HG03457 (cell line): ENCODE results near the gene GPR176.
"Not testable (repeated sequence)": the region's sequence is repeated elsewhere in the genome, so short reads cannot be mapped to it uniquely, and the experiment has no call there.

Experiments
- ATAC-seq: cut with Tn5 transposase; IDR thresholded peaks from one replicate; pipeline ENCODE4 v1.9.1; 2021; ENCODE audit warnings: moderate number of reproducible peaks; ENCODE audit not compliant: unreplicated experiment

GPR176 gene

DNA sequence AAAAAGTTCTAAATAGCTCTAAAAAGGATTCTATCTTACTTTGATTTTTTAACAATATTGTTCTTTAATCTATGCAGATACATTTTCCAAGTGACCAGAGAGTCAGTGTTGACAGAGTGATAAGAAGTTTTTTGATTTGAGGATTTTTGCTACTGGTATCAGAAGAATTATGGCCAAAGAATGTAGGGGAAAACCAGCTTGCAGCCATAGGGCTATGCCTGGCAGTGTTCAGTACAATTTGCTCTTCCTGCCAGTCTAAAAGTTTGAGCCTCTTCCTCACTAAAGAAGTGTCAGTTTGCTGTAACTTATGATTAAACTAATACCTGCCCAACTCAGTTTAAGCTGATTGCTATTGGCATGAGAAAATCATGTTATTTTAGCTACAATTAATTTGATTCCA is 102.2 kb downstream of the GPR176 start:
- no peak for ATAC-seq

DNA sequence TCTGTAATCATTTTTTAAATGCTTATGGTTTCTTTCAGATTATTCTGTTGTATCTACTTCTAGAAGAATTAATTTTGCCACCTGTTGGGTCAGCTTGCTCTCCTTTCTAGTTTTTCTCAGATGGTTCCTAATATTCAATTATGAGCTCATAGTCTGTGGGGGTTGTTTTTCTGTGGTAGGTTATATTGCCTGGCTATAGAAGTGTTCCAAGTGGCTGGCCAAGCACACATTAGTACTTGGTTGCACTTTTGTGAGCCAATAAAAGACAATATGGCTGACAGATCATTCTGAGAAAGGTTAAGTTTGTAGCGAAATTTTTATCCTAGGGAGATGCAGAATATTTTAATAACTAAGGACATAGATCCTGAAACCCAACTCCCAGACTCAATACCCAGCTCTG is 105.6 kb downstream of the GPR176 start:
- ATAC-seq: no peak

DNA sequence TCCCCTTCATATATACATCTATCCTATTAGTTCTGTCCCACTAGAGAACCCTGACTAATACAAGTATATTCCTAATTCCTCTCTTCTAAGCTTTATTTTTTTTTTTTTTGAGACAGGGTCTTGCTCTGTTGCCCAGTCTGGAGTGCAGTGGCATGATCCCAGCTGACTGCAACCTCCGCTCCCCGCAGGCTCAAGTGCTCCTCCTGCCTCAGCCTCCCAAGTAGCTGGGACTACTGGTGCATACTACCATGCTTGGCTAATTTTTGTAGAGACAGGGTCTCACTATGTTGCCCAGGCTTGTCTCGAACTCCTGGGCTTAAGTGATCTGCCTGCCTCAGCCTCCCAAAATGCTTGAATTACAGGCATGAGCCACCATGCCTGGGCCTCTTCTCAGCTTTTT is 107.4 kb downstream of the GPR176 start:
- ATAC-seq: not testable (repeated sequence)

DNA sequence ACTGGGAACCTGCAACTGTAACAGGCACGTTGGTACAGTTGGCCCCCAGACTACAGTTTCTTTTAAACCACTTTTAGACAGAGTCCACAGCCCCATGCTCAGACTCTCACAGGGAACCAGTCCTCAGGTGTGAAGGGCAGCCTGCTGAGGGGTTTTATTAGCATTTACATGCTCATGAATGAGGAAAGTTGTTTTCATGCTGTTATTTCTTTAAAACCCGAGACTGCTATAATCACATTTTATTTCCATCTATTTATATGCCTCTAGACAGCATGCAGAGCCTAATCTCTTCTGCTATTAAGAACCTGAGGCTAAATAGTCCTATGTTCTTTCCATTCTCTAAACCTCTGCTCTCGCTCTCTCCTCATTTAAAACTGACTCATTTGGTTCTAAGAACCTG is 111.2 kb downstream of the GPR176 start:
- ATAC-seq: no peak

DNA sequence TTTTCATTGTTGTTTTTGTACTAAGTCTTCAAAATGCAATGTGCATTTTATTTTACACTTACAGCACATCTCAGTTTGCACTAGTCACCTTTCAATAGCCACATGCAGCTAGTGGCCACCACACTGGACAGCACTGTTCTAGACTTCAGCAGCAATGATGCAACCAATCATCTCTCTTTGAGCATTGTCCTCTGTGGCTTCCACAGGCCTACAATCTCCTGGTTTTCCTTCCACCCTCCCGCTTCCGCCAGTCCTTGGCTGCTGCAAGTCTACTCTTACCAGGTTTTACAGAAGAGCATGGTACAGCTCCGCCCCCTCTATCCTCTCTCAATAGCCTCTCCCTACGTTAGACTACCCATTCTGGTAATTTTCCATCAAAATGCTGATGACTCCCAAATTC is 112.3 kb downstream of the GPR176 start:
- no peak for ATAC-seq

DNA sequence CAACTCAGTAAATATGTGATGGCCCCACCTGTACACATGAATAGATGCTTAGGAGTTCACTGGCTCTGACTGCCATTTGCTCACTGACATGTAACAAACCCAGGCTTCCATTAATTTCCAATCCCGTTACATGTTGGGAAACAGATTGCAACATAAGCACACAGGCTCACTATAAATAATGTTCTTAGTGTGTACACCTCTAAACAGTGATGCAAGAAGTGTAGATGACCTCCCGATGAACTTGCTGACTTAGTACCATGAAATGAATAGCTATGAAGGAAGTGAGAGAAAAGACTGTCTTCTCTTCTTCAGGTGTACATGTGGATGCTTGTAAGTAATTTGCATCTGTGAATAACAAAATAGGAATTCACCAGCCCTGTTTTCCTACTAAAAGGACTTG is 116.0 kb downstream of the GPR176 start:
- no peak for ATAC-seq

DNA sequence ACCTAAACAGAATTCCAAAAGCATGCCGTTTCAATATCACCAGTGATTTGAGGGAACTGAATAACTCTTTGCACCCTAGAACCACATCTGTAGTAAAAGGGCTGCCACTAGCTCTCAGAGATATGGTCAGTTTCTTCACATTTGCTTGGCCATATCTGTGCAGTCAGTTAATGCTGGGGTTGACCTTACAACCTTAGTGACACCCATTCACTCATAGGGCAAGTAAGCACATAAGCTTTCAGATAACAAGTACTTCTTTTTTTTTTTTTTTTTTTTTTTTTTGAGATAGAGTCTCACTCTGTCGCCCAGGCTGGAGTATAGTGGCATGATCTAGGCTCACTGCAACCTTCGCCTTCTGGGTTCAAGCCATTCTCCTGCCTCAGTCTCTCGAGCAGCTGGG is 117.0 kb downstream of the GPR176 start:
- ATAC-seq: no peak

DNA sequence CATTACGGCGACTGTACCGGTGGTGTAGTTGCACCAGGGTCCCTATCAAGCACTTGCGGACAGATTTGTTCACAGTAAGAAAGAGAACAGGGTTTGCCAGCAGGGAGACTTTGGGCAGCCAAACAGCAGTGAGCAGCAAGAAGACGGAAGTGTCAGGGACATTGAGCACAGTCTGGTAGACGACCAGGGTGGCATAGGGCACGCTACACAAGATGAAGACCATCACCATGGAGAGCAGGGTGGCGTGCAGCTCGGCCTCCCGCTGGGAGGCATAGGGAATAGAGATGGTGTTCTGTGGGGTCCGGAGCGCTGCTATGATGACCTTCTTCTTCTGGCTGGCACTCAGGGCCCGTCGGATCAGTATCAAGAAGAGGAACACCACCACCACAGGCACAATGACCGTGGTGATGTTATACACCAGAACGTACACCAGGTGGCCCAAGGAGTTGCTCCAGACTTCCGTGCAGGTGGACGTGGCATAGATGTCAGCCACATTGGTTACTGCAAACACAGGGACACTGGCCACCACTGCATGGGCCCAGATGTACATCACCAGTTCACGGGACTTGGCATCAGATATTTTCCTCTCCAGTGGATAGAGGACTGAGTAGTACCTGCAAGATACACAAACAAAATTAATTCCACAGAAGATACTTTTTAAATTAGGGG is 118.3 kb downstream of the GPR176 start:
- ATAC-seq: no peak

DNA sequence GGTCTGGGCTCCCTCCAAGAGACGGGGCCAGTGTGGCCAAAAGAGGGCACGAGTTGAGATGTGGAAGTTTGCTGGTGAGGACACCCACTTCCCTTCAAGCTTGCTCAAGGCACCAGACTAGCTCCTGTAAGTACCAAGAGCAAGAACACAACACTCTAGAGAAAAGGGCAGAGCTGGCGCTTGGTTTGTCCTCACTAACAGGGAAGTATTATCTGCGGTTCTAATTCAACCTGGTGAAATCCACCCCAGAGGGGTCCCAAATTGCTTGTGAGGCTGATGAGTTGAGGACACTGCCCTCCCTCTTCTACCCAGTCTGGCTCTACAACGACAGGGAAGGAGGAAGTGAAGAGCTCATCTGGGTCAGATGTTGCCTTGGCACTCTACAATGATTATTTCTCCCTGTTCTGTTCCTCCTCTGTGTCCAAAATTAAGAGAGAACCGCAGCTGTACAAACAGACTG is 120.5 kb downstream of the GPR176 start:
- ATAC-seq: no peak

DNA sequence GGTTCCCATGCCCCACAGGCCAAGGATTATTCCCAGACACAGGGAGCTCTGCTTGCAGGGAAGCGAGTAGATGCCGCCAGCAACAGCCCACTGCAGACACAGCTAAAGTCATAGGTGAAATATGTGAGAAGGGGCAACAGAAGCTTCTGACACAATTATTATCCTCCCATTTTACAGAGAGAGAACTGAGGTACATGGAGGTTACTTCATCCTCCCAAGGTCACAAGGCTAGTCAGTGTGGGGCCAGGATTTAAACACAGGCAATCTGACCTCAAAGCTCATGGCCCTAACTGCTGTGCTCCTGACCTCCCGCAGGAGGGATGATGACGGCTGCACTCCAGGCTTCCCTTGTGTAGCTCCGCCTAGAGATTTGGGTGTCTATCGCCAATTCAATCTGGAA is 121.7 kb downstream of the GPR176 start:
- no peak for ATAC-seq

DNA sequence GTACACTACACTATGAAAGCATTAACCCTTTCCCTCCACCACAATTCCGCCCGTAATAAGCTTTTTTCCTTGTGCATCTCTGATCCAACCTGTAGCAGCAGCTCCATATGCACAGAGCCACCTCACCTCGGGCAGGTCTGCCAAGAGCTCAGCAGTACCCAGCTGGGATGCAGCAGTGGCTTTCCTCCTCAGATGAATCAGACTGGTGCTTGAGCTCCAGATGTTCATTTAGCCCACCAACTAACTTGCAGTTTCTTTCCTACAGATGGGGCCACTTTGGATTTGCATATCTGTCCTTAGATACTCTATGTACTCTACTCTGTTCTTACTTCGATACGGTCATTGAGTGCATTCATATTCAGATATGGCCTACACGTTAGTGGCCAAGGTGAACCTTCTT is 122.7 kb downstream of the GPR176 start:
- ATAC-seq: no peak

DNA sequence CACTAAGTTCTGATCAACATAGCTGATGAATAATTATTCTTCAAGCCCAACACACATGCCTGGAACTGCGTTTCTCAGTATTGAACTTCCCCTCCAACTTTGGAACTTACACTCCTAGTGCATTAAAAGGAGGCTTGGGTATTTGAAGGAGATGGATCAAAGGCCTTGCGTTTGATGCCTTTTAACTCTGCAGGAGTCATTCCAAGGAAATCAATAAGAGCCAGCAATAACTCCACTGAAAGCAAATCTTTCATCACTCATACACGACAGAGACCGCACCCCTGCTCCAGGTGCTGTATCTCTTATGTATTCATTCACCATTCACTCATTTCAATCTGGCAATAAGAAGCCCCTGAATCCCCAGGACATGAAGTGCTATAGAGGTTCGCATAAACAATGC is 123.5 kb downstream of the GPR176 start:
- no peak for ATAC-seq

DNA sequence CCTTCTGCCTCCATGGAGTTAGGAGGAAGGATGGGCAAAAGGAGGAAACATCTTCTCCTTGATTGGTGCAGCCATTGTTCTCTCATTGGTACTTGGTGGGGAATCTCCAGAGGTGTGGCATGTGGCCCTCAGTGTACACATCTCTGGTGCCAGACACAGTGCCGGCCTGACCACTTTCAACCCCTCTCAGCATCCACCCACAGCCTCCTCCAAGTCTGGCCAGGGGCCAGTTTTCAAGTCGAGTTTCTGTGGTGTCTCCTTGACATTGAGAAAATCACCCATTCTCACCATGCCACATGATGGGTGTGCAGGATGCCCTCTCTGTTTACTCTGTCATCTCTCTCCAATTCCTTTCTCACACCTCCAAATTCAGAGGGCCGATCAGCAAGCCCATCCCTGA is 124.6 kb downstream of the GPR176 start:
- ATAC-seq: no peak

DNA sequence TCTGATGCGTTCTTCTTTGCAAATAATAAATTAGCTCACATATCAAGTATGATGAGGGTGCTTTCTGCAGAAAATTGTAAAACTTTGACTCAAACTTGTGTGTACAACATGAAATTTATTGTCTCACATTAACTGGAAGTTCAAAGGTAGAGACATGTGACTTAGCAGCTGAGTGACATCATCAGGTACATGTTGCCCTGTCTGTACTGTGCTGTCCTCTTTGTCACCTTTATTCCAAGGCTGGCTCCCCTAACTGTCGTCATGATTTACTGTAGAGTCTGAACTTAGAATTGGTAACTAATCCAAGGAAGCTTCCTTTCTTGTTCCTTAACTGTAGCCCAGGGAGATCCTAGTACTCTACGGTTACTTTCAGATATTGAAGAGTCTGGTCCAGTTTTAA is 125.1 kb downstream of the GPR176 start:
- ATAC-seq: no peak

DNA sequence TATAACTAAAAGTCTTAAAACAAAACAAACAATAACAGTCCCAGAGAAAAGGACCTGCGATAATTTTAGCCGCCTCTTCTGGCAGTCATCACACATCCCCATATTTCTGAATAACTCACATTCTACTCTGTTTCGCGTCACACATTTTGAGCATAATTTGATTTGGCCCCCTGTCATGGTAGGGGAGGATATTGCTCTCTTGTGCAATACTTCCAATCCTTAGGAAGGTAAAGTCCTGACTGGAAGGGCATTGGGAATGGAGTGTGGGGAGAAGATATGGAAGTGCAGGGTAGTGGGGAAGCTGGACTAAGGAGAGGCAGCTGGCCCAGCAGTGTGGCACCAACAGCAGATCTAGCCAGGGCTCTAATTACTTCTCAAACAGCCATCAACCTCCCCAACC is 126.1 kb downstream of the GPR176 start:
- ATAC-seq: no peak

DNA sequence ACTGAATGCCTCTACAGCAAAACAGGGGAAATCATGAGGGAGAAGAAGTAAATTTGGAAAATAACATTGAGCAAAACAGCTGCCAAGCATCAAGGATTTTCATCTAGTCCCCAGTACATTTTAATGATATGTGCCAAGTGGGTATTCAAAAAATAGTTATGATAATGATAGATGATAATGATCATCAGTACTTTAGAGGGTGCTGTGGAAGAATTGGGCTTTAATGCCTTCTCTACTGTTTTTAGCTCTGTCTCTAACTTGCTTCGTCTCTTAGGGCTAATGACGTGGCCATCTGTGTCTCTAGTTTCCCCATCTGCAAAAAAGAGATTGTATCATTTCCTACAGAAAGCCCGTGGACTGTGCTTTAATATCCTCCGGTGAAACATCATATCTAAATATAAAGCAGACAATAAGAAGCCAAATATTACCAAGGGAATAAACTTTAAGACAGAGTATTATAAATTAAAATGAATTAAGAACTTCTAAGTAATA is 127.2 kb downstream of the GPR176 start:
- ATAC-seq: no peak

DNA sequence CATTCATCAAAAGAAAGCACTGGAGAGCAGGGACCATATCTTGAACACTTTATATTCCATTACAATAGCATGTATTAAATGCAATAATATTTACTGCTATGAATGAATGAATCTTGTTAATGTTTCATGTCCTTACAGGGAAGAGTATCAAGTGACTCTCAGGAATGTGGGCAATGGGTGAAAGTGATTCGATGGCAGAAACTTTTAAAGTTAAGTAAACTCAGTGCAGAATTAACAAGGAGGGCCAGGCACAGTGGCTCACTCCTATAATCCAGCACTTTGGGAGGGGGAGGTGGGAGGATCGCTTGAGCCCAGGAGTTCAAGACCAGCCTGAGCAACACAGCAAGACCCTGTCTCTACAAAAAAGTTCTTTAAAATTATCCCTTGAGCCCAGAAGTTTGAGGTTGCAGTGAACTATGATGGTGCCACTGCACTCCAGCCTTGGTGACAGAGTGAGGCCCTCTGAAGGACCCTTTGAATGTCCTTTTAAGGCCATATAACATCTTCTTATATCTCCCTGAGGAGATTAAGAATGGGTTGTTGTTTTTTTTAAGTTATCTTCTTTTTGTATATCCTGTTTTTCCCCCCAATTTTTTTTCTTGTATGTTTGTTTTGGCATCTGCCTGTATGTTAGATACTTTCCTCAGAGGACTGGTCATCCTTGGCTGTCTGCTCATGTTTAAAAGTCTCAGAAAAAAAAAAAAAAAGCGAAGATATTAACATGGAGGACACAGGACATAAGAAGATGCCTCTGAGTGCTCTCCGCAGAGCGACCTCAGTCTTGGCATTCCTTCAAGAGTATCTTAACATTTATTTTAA is 127.8 kb downstream of the GPR176 start:
- no peak for ATAC-seq

DNA sequence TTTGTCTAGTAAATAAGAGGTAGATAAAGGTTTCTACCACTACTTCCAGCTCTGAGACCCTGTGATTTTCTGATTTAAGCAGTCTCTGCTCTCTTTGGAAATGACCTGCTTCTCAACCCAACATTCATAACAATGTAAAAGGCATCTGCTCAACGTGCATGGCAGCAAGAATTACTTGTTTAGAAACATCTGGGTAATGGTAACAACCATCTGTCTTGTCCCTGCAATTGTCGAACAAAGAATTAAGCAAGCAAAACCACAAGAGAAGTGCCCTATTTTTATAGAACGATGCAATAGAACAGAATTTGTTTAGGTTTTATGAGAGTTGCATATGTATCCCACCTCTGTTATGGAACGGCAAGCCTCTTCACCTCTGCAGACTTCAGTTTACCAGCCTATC is 130.3 kb downstream of the GPR176 start:
- no peak for ATAC-seq

DNA sequence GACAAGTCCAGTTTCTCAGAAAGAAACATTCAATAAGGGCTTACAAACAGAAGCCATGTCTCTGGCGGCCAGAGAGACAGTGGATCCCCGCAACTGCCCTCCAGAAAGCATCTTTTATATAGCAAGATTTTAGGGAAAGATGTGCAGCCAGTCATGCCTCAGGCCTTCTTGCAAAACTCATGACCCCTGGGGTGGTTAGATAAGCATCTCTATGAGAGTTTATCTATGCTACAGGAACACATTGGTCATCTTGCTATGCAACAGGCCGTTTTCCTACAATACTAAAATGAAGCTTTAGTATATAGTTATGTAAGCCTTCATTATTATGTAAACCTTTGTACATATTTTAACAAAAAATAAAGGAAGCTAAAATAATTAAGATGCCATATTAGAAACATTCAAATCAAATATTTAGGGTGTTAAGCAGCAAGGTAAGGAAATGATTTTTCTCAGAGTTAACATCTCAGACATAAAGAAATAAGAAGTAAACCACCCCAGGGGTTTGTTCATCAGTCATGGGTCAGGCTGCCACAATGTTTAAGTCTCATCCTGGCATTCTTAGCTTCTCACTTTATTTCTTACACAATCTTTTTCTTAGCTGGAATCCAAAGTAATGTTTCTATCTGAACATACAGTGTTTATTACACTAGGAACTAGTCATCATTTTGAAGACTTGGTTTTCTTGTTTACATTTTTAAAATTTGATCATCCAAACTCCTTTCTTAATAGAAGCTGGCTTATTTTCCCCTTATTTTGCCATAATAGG is 131.1 kb downstream of the GPR176 start:
- no peak for ATAC-seq

DNA sequence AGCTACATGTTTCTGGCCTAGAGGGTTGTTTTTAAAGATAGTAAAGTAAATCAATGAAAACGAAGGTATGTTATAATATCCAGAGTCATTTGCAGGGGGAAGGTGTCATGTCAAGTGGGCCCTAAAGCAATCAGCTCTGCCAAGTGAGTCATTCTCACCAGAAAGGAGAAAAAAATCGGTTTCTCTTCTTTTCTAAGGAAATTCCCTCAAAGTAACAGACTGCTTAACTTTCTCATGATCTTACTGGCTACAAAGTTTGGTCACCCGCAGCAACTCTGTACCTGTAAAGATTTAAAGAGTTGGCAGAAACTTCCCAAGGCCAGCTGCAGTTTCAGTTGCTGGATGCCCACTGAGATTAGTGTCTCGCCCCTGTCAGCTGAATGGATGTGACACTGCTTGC is 132.0 kb downstream of the GPR176 start:
- no peak for ATAC-seq

DNA sequence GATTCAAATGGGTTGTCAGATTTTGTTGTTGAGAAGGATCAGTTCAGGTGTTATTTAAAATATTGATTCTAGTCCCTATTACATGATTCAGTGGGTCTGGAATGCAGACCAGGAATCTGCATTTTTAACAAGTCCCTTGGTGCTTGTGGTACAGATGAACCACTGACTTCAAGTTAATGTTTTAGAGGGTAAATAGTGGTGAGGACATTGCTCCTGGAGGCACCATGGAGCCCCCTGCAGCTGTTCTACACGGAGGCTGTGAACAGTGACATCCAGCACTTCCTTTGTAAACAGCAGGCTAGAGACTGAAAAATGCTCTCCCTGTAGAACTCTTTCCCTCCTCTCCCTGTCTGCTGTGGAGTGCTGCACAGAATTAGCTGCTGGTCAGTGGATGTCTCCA is 132.6 kb downstream of the GPR176 start:
- no peak for ATAC-seq
